Glutamatergic neuron (in vitro differentiated cells): ENCODE measurements around the gene MYOCD. TPM values are rescaled to one million over a fixed set of nuclear protein-coding genes. Genes with fewer than 3 reads are reported as not detected.

Experiments
- DNase-seq: peaks from one replicate; pipeline ENCODE4 v3.0.0; 2022
- H3K27ac Mint-ChIP-seq: one replicate; pipeline ENCODE4 v1.8.0; 2020; ENCODE audit warnings: mild to moderate bottlenecking, mixed read lengths, inconsistent platforms; ENCODE audit not compliant: unreplicated experiment
- H3K27me3 Mint-ChIP-seq: one replicate; pipeline ENCODE4 v1.8.0; 2020; ENCODE audit warnings: mild to moderate bottlenecking, moderate library complexity, mixed read lengths, inconsistent platforms; ENCODE audit not compliant: unreplicated experiment
- H3K36me3 Mint-ChIP-seq: one replicate; pipeline ENCODE4 v1.8.0; 2020; ENCODE audit warnings: mild to moderate bottlenecking, mixed read lengths, inconsistent platforms; ENCODE audit not compliant: unreplicated experiment
- H3K4me1 Mint-ChIP-seq: one replicate; pipeline ENCODE4 v1.8.0; 2020; ENCODE audit warnings: mild to moderate bottlenecking, low read depth, mixed read lengths, inconsistent platforms; ENCODE audit not compliant: unreplicated experiment
- H3K4me3 Mint-ChIP-seq: one replicate; pipeline ENCODE4 v1.8.0; 2020; ENCODE audit warnings: mild to moderate bottlenecking, mixed read lengths, inconsistent platforms; ENCODE audit not compliant: unreplicated experiment
- H3K9me3 Mint-ChIP-seq: one replicate; pipeline ENCODE4 v1.8.0; 2020; ENCODE audit warnings: mild to moderate bottlenecking, moderate library complexity, mixed read lengths, inconsistent platforms; ENCODE audit not compliant: unreplicated experiment
- CTCF ChIP-seq: fragments of 200-600 bp; sonication (generic); IDR thresholded peaks from one replicate; pipeline ENCODE4 v1.5.0; 2021; ENCODE audit not compliant: partially characterized antibody, unreplicated experiment
- total RNA-seq: library from RNA; stranded (reverse); fragmentation: NEBNext Ultra II Directional; extraction: Animal tissue kit (Norgen Biotek cat#: 25700); gene quantifications from one replicate; pipeline ENCODE4 v1.2.1, GENCODE V29; 2021; ENCODE audit not compliant: unreplicated experiment

The MYOCD gene
- total RNA-seq, 1 donor from 2014 or later, result not detected

- Mint-ChIP-seq H3K4me1 (peaks cover 19% of the 10 kb centered on the region), H3K27me3 (peaks cover 3% of the 10 kb centered on the region), H3K9me3 (peaks cover 13% of the 10 kb centered on the region), H3K4me3 (no peak overlapping the region), H3K36me3 (no peaks in the 10 kb centered on the region), H3K27ac (no peak overlapping the region)
- TF ChIP-seq CTCF, result no peak
- DNase-seq, result no peak
Measured at GRCh38 chr17:12637015-12637414, 28.7 kb upstream of the MYOCD start.

- Mint-ChIP-seq H3K27me3 (peaks cover 3% of the 10 kb centered on the region), H3K4me3 (no peak overlapping the region), H3K36me3 (no peaks in the 10 kb centered on the region), H3K27ac (peak overlapping the region; percentile 82), H3K4me1 (peaks cover 19% of the 10 kb centered on the region), H3K9me3 (peaks cover 13% of the 10 kb centered on the region)
- DNase-seq, result no peak
- TF ChIP-seq CTCF, result no peak
Measured at GRCh38 chr17:12637745-12638651, 27.7 kb upstream of the MYOCD start.

- no peak overlapping the region for H3K4me3 Mint-ChIP-seq
- H3K27ac Mint-ChIP-seq, result no peak overlapping the region
- H3K9me3 Mint-ChIP-seq, result peaks cover 13% of the 10 kb centered on the region
- DNase-seq, result no peak
- peaks cover 19% of the 10 kb centered on the region for H3K4me1 Mint-ChIP-seq
- TF ChIP-seq CTCF, result no peak
- no peaks in the 10 kb centered on the region for H3K36me3 Mint-ChIP-seq
- H3K27me3 Mint-ChIP-seq, result peaks cover 3% of the 10 kb centered on the region
Measured at GRCh38 chr17:12640364-12640763, 25.3 kb upstream of the MYOCD start.

- H3K27ac Mint-ChIP-seq, result no peak overlapping the region
- peaks cover 19% of the 10 kb centered on the region for H3K4me1 Mint-ChIP-seq
- peaks cover 10% of the 10 kb centered on the region for H3K9me3 Mint-ChIP-seq
- H3K27me3 Mint-ChIP-seq, result peaks cover 3% of the 10 kb centered on the region
- DNase-seq, result no peak
- no peak for TF ChIP-seq CTCF
- H3K4me3 Mint-ChIP-seq, result no peak overlapping the region
- H3K36me3 Mint-ChIP-seq, result no peaks in the 10 kb centered on the region
Measured at GRCh38 chr17:12641084-12641483, 24.6 kb upstream of the MYOCD start.

GRCh38 chr17:12642034-12642433, 23.7 kb upstream of the MYOCD start:
- no peak overlapping the region for H3K4me3 Mint-ChIP-seq
- no peak overlapping the region for H3K27ac Mint-ChIP-seq
- no peaks in the 10 kb centered on the region for H3K36me3 Mint-ChIP-seq
- no peak for TF ChIP-seq CTCF
- peaks cover 10% of the 10 kb centered on the region for H3K9me3 Mint-ChIP-seq
- DNase-seq, result no peak
- H3K27me3 Mint-ChIP-seq, result peaks cover 3% of the 10 kb centered on the region
- H3K4me1 Mint-ChIP-seq, result peaks cover 18% of the 10 kb centered on the region
